ENCODE measurements around the gene RTN4R.

Gene RTN4R

GRCh38 chr22:20247608-20248171 lies 20.4 kb downstream of the RTN4R start:
- DNase-seq (ENCODE audit: low read depth) = no peak
- TF ChIP-seq MYC (IDR thresholded peaks at IDR 0.05; ENCODE audit: low read depth, low read length) (no peak), POLR2A (IDR thresholded peaks at IDR 0.05; ENCODE audit: extremely low read depth, insufficient read length) (no peak), MAX (IDR thresholded peaks at IDR 0.05; ENCODE audit: low read depth, low read length) (no peak)
- TF ChIP-seq, protein P1, sequence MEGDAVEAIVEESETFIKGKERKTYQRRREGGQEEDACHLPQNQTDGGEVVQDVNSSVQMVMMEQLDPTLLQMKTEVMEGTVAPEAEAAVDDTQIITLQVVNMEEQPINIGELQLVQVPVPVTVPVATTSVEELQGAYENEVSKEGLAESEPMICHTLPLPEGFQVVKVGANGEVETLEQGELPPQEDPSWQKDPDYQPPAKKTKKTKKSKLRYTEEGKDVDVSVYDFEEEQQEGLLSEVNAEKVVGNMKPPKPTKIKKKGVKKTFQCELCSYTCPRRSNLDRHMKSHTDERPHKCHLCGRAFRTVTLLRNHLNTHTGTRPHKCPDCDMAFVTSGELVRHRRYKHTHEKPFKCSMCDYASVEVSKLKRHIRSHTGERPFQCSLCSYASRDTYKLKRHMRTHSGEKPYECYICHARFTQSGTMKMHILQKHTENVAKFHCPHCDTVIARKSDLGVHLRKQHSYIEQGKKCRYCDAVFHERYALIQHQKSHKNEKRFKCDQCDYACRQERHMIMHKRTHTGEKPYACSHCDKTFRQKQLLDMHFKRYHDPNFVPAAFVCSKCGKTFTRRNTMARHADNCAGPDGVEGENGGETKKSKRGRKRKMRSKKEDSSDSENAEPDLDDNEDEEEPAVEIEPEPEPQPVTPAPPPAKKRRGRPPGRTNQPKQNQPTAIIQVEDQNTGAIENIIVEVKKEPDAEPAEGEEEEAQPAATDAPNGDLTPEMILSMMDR (IDR thresholded peaks at IDR 0.05; ENCODE audit: low read depth, low read length) = no peak

GRCh38 chr22:20247010-20247505 lies 21.1 kb downstream of the RTN4R start:
- no peak overlapping the region for H3K4me3 ChIP-seq (ENCODE audit: low read depth, low read length)
- TF ChIP-seq, protein P1 (IDR thresholded peaks at IDR 0.05; ENCODE audit: low read depth, low read length) = no peak
- TF ChIP-seq MAX (IDR thresholded peaks at IDR 0.05; ENCODE audit: low read depth, low read length) = peak; percentile 78
- TF ChIP-seq MYC (IDR thresholded peaks at IDR 0.05; ENCODE audit: low read depth, low read length) = peak; percentile 63
- DNase-seq (ENCODE audit: low read depth) = peak; percentile 64

More at GRCh38 chr22:20247608-20248171, 20.4 kb downstream of the RTN4R start:
- H3K4me3 ChIP-seq (ENCODE audit: low read depth, low read length) = no peak overlapping the region

- TF ChIP-seq POLR2A (IDR thresholded peaks at IDR 0.05; ENCODE audit: extremely low read depth, insufficient read length) (no peak), MAX (IDR thresholded peaks at IDR 0.05; ENCODE audit: low read depth, low read length) (no peak), MYC (IDR thresholded peaks at IDR 0.05; ENCODE audit: low read depth, low read length) (no peak)
- TF ChIP-seq, protein P1 (IDR thresholded peaks at IDR 0.05; ENCODE audit: low read depth, low read length) = no peak
- H3K4me3 ChIP-seq (ENCODE audit: low read depth, low read length) = no peak overlapping the region
- DNase-seq (ENCODE audit: low read depth) = no peak
These were observed 21.6 kb downstream of the RTN4R start for GRCh38 chr22:20246368-20247009.

DNA sequence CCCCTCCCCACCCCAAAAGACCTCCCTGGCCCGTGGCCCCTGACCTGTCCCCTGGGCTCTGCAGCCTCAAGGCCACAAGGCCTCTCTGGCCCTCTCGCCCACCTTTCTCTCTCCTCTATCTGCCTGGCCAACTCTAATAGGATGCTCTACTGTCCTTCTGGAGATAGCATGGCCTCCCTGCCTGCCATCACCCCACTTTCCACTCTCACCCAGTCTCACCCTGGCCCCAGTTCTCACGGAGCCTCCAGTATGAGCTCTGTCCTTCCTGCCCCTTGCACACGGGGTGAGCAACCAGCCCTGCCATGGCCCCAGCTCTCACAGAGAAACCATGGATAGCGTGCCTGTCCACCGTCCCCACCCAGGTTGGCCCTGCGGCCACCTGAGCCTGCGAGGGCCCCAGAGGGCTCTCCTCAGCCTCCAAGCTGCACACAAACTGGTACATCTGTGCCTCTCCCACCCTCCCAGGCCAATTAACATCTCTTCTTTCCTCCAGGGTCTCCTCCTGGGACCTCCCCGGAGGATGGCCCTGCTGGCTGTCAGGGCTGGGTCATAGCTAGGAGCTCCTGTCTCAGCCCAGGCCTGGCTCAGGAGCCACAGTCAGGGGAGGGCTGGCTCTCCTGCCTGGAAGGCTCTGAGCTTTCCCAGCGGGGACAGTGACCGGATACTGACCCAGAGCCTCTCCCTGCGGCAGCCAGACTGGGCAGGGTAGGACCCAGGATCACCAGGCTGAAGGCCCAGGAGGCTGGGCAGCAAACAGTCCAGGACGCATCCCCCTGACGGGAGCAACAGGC lies 22.3 kb downstream of the RTN4R start:
- TF ChIP-seq POLR2A (IDR thresholded peaks at IDR 0.05; ENCODE audit: extremely low read depth, insufficient read length) = no peak
- TF ChIP-seq, protein P1 (IDR thresholded peaks at IDR 0.05; ENCODE audit: low read depth, low read length) = no peak
- TF ChIP-seq MYC (IDR thresholded peaks at IDR 0.05; ENCODE audit: low read depth, low read length) = no peak
- H3K4me3 ChIP-seq (ENCODE audit: low read depth, low read length) = no peak overlapping the region
- no peak for DNase-seq (ENCODE audit: low read depth)

- H3K4me3 ChIP-seq (ENCODE audit: low read depth, low read length) = no peak overlapping the region
- no peak for TF ChIP-seq POLR2A (IDR thresholded peaks at IDR 0.05; ENCODE audit: extremely low read depth, insufficient read length)
- TF ChIP-seq MAX (IDR thresholded peaks at IDR 0.05; ENCODE audit: low read depth, low read length) = peak; percentile 78
- no peak; the same call in 1 of the 2 replicates for TF ChIP-seq MYC (IDR thresholded peaks at IDR 0.05; ENCODE audit: low read depth, low read length)
- TF ChIP-seq, protein P1 (IDR thresholded peaks at IDR 0.05; ENCODE audit: low read depth, low read length) = no peak
- DNase-seq (ENCODE audit: low read depth) = peak; percentile 69
These were observed 23.2 kb downstream of the RTN4R start for GRCh38 chr22:20244691-20245576.

Data from NB4 (cell line).